ENCODE measurements around the gene RBM39. TPM values are rescaled to one million over a fixed set of nuclear protein-coding genes. Genes with fewer than 3 reads are reported as not detected.

Gene RBM39
- total and polyA plus RNA-seq, 10 of the 15 experiments (the other 5 are each of a cell fraction or from before 2014, with no cell fraction given) = 135 to 280 (median 217) TPM

DNA sequence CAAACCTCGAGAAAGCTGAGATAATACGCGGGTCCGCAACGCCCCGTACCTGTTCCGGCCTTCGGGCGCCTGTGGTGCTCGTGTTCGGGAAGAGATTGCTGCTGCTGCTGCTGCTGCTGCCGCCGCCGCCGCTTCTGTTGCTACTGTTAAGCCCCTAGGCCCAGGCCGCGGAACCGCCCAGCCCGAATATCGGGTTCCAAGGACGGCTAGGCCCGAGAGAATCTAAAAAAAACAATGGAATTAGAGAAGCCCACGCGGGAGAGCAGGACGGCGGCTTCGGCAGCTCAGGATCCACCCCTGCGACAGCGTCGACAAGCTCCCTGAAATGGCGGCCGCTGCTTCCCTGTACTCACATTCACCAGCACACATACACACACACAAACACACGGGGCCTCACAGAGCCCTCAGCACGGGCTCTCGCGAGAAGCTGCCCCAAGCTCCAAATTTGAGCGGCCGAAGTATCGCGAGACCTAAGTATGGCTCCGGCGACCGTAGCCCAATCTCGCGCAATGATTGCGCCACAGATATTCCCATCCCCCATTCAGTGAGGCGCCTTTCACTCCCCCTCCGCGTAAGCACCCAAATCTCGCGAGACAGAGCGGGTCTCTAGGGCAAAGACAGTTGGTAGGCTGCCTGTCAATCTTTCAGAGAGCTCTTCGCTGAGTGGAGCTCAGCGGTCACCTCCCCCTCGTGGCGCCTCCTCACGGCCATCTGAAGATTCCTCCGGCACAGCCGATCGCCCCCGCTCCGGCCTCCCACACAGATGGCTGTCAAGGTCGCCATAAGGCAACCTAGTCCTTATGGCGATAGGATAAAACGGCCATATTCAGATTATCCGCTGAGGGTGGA, at the start of gene RBM39 (continued):
- TF ChIP-seq WRNIP1 (IDR thresholded peaks at IDR 0.05; ENCODE audit: borderline replicate concordance, low read depth, low read length) (peak; percentile 28; the same call in 1 of the 2 replicates), NFXL1 (IDR thresholded peaks at IDR 0.05; ENCODE audit: borderline replicate concordance) (no peak), YBX1 (IDR thresholded peaks at IDR 0.05) (no peak), ZNF274 (IDR thresholded peaks at IDR 0.05; ENCODE audit: insufficient read depth, insufficient read length) (no peak), ZNF217 (IDR thresholded peaks at IDR 0.05) (no peak), LARP7 (IDR thresholded peaks at IDR 0.05) (no peak; the same call in 1 of the 2 replicates), ZBTB40 (IDR thresholded peaks at IDR 0.05; ENCODE audit: borderline replicate concordance) (peak; percentile 79; the same call in 1 of the 2 replicates), MYC (IDR thresholded peaks at IDR 0.05; ENCODE audit: insufficient read depth, insufficient read length, insufficient replicate concordance, low read length, severe bottlenecking) (peak; percentile 82), RELA (IDR thresholded peaks at IDR 0.05; ENCODE audit: borderline replicate concordance, partially characterized antibody) (peak; percentile 77), TBL1XR1 (IDR thresholded peaks at IDR 0.05; ENCODE audit: low read depth, low read length) (peak; percentile 81; the same call in 1 of the 2 replicates), ATF2 (IDR thresholded peaks at IDR 0.05; ENCODE audit: low read length) (peak; percentile 94), NFYB (IDR thresholded peaks at IDR 0.05; ENCODE audit: insufficient read depth, low read depth, low read length) (peak; percentile 94), TCF7 (IDR thresholded peaks at IDR 0.05; ENCODE audit: borderline replicate concordance) (peak; percentile 69; the same call in 1 of the 2 replicates), NRF1 (conservative IDR thresholded peaks at IDR 0.05; ENCODE audit: low read depth, low read length) (0 out of 2 replicates have a peak, but pooled peaks have one; percentile 14), BRCA1 (IDR thresholded peaks at IDR 0.05; ENCODE audit: low read depth, low read length) (peak; percentile 99), MEF2B (IDR thresholded peaks at IDR 0.05; ENCODE audit: partially characterized antibody, poor library complexity, severe bottlenecking) (peak; percentile 92)
- TF ChIP-seq, protein P1, sequence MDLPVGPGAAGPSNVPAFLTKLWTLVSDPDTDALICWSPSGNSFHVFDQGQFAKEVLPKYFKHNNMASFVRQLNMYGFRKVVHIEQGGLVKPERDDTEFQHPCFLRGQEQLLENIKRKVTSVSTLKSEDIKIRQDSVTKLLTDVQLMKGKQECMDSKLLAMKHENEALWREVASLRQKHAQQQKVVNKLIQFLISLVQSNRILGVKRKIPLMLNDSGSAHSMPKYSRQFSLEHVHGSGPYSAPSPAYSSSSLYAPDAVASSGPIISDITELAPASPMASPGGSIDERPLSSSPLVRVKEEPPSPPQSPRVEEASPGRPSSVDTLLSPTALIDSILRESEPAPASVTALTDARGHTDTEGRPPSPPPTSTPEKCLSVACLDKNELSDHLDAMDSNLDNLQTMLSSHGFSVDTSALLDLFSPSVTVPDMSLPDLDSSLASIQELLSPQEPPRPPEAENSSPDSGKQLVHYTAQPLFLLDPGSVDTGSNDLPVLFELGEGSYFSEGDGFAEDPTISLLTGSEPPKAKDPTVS (IDR thresholded peaks at IDR 0.05; ENCODE audit: low read depth, low read length) = peak; percentile 65
- TF ChIP-seq, protein P2, sequence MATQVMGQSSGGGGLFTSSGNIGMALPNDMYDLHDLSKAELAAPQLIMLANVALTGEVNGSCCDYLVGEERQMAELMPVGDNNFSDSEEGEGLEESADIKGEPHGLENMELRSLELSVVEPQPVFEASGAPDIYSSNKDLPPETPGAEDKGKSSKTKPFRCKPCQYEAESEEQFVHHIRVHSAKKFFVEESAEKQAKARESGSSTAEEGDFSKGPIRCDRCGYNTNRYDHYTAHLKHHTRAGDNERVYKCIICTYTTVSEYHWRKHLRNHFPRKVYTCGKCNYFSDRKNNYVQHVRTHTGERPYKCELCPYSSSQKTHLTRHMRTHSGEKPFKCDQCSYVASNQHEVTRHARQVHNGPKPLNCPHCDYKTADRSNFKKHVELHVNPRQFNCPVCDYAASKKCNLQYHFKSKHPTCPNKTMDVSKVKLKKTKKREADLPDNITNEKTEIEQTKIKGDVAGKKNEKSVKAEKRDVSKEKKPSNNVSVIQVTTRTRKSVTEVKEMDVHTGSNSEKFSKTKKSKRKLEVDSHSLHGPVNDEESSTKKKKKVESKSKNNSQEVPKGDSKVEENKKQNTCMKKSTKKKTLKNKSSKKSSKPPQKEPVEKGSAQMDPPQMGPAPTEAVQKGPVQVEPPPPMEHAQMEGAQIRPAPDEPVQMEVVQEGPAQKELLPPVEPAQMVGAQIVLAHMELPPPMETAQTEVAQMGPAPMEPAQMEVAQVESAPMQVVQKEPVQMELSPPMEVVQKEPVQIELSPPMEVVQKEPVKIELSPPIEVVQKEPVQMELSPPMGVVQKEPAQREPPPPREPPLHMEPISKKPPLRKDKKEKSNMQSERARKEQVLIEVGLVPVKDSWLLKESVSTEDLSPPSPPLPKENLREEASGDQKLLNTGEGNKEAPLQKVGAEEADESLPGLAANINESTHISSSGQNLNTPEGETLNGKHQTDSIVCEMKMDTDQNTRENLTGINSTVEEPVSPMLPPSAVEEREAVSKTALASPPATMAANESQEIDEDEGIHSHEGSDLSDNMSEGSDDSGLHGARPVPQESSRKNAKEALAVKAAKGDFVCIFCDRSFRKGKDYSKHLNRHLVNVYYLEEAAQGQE (IDR thresholded peaks at IDR 0.05; ENCODE audit: low read depth, low read length) = no peak; the same call in 1 of the 2 replicates

Data from GM12878 (cell line).